ENCODE data around the gene ALKBH2.

ALKBH2 gene

GRCh38 chr12:109113661-109114321 lies 20.5 kb upstream of the ALKBH2 start:
- no peak for DNase-seq

GRCh38 chr12:109112720-109113465 lies 19.6 kb upstream of the ALKBH2 start:
- no peak for DNase-seq

DNA sequence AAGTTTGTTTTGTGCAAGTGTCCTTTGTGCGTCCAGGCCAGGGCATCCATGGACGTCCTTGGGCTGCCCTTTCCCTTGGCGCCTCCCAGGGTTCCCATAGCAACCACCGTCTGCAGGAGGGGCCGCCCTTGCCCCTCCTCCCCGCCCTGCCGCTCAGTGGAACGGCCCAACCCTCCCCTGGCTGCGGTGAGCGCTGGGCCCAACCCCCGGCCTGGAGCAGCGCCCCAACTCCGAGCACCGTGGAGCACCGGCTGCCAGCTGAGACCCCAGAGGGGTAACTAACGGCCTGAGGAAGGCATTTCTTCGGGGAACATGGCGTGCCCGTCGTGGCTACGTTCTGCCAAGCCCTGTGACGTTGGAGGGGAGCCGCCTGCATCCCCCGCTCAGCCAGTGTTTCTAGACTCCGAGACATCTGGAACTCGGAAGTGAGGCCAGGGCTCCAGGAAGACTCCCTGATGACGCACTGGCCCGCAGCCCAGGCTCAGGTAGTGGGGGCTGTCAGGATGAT lies 17.8 kb upstream of the ALKBH2 start:
- peak; percentile 65 for DNase-seq

- no peak for DNase-seq
Measured at GRCh38 chr12:109109746-109110350, 16.6 kb upstream of the ALKBH2 start.

- no peak for DNase-seq
Measured at GRCh38 chr12:109105176-109105575, 11.9 kb upstream of the ALKBH2 start.

DNA sequence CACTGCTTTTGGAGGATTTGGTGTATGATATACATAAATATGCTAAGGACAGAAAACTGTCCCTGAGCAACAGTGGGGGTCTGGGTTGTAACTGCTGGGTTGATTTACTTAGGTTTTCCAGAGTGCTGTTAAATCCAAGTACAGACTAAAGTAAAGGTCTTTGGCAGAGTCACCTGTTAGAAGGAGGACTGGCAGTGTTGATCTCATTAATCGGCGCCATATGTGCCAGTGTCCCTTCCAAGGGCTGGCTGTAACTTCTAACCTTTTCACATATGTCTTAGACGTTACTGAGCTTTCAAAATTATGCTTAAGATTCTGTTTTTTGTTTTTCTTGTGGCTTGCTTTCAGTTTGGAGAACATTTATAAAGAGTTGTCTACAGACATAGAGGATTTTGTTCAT lies 9.2 kb upstream of the ALKBH2 start:
- DNase-seq, result no peak

DNA sequence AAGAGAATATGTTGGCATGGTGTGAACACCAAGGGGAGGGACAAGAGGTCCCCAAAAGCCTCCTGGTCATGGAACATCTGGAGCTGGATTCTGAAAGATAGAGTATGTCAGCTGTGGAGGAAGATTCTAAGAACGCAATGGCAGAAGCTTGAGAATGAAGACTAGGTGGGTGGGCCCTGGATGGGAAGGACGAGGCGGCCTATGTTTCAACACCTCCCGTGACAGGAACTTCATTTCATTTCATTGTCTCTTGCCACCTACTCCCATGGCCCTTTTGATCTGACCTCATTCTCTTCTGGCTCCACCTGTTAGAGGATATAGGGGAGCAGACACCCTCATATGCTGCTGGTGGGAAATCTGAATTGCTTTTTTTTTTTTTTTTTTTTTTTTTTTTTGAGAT lies 7.5 kb upstream of the ALKBH2 start:
- DNase-seq, result no peak

DNA sequence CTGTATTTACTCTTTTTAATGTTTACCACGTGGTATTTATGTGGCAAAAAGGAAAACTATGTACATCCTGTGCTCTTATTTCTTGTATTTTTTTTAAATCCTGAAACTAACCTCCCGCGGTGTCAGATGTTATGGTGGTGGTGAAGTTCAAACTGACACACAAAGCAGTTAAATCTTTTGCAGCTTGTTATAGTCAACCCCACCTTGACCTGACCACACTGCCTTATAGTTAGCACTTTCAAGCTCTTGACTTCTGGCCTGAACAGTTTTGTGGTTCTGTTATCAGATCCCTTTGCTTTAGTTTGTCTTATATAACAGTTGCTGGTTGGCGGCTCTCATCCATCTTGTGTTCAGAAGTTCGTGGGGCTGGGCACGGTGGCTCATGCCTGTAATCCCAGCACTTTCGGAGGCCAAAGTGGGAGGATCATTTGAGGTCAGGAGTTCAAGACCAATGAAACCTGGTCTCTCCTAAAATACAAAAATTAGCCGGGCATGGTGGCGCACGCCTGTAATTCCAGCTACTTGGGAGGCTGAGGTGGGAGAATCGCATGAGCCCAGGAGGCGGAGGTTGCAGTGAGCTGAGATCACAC lies 6.3 kb upstream of the ALKBH2 start:
- DNase-seq, result no peak

DNA sequence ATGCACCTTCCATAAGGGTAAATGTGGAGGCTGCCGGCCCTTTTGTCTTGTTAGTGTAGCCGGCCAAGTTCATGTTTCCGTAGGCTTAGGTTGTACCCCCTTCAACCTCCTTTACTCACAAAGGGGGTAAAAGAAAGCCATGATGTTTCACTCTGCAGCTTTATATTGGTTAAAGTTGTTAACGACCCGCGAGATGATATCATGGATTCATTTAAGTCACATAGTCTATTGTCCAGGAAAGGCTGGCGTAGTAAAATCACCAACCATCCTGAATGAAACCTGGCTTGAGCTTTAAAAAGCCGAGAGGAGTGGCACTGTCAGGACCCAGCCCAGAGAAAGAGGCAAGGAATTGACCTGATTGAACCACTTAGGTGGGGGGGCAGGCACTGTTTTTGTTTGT lies 5.4 kb upstream of the ALKBH2 start:
- no peak for DNase-seq

- no peak for DNase-seq
Measured at GRCh38 chr12:109098183-109098604, 4.9 kb upstream of the ALKBH2 start.

DNA sequence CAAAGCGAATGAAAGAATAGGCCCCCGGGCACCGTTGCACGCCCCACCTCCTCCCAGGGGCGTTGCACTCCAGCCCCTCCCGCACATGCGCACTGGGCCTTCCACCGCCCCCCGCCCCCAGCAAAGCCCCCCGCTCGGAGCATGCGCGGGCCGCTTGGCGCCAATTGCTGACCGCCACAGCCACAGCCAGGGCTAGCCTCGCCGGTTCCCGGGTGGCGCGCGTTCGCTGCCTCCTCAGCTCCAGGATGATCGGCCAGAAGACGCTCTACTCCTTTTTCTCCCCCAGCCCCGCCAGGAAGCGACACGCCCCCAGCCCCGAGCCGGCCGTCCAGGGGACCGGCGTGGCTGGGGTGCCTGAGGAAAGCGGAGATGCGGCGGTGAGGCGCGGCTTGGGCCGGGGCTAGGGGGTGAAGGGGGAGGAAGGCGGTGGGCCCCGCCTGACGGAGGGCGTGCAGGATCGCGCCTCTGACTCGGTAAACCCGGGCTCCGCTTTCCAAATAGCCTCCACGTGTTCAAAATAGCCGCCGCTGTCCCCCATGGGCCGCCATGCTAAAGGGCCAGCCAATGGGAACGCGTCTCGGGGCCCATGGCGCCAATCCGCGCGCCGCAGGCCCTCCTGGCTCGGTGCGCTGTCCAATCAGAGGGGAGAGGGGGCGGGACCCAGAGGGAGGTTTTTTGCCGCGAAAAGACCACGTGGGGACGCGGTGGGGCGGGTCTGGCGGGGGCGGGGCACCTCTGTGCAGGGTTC lies 4.3 kb upstream of the ALKBH2 start, which contains the start of gene UNG:
TSS of gene UNG (plus strand) at position 163 of the 748 bp plus-strand sequence. CDS start at position 246, 83 bp downstream.
- peak; percentile 96 for DNase-seq

GRCh38 chr12:109097140-109097434 lies 3.8 kb upstream of the ALKBH2 start:
- no peak for DNase-seq

- no peak for DNase-seq
Measured at GRCh38 chr12:109092497-109093021, 713 bp downstream of the ALKBH2 start.

GRCh38 chr12:109089683-109090082 lies 3.6 kb downstream of the ALKBH2 start:
- no peak for DNase-seq

DNA sequence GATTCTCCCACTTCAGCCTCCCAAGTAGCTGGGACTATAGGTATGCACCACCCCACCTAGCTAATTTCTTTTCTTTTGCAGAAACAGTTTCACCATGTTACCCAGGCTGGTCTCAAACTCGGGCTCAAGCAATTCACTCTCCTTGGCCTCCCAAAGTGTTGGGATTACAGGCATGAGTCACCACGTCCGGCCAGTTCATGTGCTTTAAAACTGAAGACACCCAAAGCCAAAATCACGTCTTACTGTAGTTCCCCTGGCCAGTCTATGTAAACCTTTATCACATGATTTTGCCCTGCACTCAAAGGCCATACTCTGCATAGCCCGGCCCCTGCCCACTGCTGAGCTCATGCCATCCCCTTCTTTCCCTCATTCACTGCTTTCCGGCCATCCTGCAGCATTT lies 4.5 kb downstream of the ALKBH2 start:
- DNase-seq, result no peak

DNA sequence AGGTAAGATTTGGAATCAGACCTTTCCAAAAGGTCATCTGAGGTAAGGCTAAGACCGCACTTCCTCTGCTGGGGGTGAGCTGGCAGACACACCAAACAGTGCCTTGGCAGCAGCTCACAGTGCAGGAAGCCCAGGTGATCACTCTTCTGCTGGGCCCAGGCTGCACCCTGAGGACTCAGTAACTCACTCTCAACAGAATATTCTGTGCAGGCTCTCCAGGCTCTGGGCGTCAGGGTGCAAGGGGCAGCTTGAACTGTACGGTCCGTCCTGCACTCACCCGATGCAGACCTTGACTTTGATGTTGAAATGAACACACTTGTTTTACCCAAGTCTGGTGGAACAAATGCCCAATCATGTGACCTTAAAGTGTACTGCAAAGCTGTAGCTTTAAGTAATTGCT lies 6.0 kb downstream of the ALKBH2 start:
- DNase-seq, result no peak

- DNase-seq, result no peak
Measured at GRCh38 chr12:109085590-109085989, 7.7 kb downstream of the ALKBH2 start.

- no peak for DNase-seq
Measured at GRCh38 chr12:109084425-109084824, 8.8 kb downstream of the ALKBH2 start.

- DNase-seq, result no peak
Measured at GRCh38 chr12:109082751-109083150, 10.5 kb downstream of the ALKBH2 start.

- DNase-seq, result no peak
Measured at GRCh38 chr12:109074866-109075265, 18.4 kb downstream of the ALKBH2 start.

DNA sequence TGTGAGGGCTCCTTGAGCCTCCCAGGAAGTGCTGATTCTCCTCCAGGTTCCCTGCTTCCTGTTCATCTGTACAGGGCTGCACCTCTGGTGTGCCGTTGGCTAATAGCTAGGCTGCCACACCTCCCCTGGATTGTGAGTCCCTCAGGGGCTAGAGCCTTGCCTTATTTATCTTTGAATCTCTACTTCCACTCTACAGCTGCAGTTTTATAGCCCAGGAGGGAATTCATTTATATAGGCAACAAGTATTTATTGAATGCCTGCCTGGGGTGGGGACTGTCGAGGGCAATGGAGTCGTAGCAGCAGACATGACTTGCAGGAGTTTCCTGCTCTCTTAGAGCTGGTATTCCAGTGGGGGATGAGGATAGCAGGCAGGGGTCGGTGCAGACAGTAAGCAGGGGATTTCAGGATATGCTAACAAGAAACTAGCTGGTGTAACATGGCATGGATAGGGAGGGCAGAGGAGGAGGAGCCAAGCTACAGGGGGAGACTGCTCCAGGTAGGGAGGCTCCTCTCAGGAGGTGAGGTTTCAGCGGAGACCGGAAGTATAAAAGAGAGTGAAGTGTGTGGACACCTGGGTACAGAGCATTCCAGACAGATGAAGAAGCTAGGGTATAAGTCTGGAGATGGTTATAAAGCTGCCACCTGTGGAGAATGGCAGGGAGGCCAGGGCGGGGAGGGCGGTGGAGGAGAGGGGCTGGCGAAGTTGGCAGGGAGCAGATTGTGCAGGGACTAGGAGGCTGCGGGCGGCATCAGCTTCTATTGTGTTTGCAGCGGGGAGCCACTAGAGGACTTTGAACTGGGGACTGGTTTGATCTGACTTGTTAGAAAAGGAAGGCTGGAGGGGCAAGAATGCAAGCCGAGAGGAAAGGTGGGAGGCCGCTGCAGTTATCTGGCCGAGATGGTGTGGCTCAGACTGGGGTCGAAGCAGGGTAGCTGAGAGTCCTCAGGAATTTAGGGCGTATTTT lies 23.7 kb downstream of the ALKBH2 start:
- no peak for DNase-seq

- no peak for DNase-seq
Measured at GRCh38 chr12:109065853-109066193, 27.4 kb downstream of the ALKBH2 start.
